ENCODE data around the gene KRTAP1-1.
"Not testable (repeated sequence)": the region's sequence is repeated elsewhere in the genome, so short reads cannot be mapped to it uniquely, and the experiment has no call there.

Gene KRTAP1-1, protein sequence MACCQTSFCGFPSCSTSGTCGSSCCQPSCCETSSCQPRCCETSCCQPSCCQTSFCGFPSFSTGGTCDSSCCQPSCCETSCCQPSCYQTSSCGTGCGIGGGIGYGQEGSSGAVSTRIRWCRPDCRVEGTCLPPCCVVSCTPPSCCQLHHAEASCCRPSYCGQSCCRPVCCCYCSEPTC

DNA sequence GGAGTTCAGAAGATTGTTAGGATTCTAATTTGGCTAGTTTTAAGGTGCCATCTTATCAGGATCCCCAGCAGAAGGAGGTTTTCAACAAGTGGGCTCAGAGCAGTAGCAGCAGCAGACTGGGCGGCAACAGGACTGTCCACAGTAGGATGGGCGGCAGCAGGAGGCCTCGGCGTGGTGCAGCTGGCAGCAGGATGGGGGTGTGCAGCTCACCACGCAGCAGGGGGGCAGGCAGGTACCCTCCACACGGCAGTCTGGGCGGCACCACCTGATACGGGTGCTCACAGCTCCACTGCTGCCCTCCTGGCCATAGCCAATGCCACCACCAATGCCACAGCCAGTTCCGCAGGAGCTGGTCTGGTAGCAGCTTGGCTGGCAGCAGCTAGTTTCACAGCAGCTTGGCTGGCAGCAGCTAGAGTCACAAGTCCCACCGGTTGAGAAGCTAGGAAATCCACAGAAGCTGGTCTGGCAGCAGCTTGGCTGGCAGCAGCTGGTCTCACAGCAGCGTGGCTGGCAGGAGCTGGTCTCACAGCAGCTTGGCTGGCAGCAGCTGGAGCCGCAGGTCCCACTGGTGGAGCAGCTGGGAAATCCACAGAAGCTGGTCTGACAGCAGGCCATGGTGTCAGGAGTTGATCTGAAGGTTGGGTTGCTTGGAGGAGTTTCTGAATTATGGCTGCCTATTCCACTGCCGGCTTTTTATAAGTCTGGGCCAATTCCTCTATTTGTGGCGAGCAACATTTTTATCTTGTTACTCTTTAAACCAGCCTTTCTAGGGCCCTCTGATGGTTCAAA is at the start of gene KRTAP1-1:
Gene KRTAP1-1 (minus strand): TSS at position 668 of the 789 bp plus-strand sequence. CDS start 53 bp downstream, at position 615.
- not testable (repeated sequence) for H3K27ac ChIP-seq, H3K4me3 ChIP-seq

DNA sequence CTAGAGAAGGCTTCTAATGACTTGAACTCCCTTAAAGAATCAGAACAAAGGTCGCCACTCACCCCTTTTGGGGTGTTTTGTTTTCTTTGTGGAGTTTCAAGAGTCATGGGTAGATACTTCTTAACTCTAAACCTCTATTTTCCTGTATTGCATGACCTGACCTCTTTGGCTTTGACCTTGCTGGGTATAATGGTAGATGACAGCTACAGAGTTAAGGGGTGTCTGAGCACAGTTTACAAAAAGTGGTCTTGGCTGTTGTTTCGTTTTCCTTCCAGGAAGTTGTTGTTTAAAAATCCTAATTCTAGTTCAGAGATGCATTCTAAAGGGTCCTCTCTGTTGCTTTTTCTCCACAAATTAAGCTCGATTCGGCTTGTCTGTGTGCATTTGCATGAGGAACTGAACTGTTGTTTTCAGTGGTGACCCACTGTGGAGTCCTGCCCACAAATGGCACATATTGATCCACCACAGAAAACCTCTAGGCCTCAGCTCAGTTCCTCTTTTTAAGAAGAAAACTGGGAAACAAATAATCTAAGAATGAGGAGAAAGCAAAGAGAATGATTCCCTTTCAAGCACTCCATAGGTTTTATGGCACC is 47.6 kb upstream of the KRTAP1-1 start:
- H3K4me3 ChIP-seq, H3K27ac ChIP-seq: not testable (repeated sequence)

DNA sequence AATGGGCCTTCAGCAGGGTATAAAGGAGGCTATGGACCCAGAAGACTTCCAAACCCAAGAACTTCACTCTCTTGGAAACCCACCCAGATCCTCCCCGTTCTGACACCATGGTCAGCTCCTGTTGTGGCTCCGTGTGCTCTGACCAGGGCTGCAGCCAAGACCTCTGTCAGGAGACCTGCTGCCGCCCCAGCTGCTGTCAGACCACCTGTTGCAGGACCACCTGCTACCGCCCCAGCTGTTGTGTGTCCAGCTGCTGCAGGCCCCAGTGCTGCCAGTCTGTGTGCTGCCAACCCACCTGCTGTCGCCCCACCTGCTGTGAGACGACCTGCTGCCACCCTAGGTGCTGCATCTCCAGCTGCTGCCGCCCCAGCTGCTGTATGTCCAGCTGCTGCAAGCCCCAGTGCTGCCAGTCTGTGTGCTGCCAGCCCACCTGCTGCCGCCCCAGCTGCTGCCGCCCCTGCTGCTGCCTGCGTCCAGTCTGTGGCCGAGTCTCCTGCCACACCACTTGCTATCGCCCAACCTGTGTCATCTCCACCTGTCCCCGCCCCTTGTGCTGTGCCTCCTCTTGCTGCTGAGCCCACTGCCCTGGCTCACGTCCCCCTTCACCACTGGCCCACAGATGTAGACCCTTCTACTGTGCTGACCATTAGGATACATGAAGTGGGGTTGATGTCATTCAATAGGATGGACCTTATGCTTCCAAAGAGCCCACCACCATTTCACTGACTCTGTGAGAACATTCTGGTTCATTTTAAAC is 43.0 kb upstream of the KRTAP1-1 start, which contains the start of gene KRTAP4-7:
Gene KRTAP4-7 (plus strand): TSS at position 51 of the 757 bp plus-strand sequence. CDS start 57 bp downstream, at position 108.
- not testable (repeated sequence) for H3K27ac ChIP-seq, H3K4me3 ChIP-seq

- H3K27ac ChIP-seq, H3K4me3 ChIP-seq: not testable (repeated sequence)
Measured at GRCh38 chr17:41083427-41083826, 42.2 kb upstream of the KRTAP1-1 start.

DNA sequence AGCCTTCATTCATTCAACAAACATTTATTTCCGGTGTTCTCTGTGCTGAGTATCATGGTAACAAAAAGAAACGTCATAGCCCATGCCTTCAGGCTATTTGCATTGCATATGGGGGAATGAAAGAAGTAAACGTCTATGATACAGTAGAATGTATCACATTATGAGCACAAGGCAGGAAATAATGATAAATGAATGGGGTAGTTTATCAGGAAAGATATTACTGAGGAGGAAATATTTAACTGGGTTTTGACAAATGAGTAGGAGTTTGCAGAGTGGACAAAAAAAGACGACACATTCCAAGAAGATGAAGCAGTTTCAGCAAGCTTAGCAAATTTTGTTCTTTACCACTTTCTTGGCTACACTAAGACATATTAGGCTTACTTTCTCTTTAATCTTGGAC is 41.4 kb upstream of the KRTAP1-1 start:
- no peak overlapping the region for H3K4me3 ChIP-seq
- no peak overlapping the region for H3K27ac ChIP-seq

- Histone ChIP-seq H3K27ac (no peak overlapping the region), H3K4me3 (no peak overlapping the region)
Measured at GRCh38 chr17:41076788-41077187, 35.5 kb upstream of the KRTAP1-1 start.

GRCh38 chr17:41073676-41074075 is 32.4 kb upstream of the KRTAP1-1 start:
- Histone ChIP-seq H3K4me3 (no peak overlapping the region), H3K27ac (no peak overlapping the region)

- Histone ChIP-seq H3K4me3 (no peak overlapping the region), H3K27ac (no peak overlapping the region)
Measured at GRCh38 chr17:41071606-41072360, 30.5 kb upstream of the KRTAP1-1 start.

GRCh38 chr17:41069031-41069430 is 27.8 kb upstream of the KRTAP1-1 start:
- no peak overlapping the region for H3K27ac ChIP-seq
- H3K4me3 ChIP-seq, result no peak overlapping the region

GRCh38 chr17:41067281-41067680 is 26.0 kb upstream of the KRTAP1-1 start:
- no peak overlapping the region for H3K4me3 ChIP-seq
- H3K27ac ChIP-seq, result no peak overlapping the region

- H3K27ac ChIP-seq, result no peak within 1 kb of the TSS
- H3K4me3 ChIP-seq, result no peak within 1 kb of the TSS
Measured at GRCh38 chr17:41065829-41066624, 24.8 kb upstream of the KRTAP1-1 start, which contains the start of gene KRTAP2-4. TSS of gene KRTAP2-4 (minus strand) at chr17:41065879. CDS start at chr17:41065845, 34 bp downstream.

- H3K27ac ChIP-seq, H3K4me3 ChIP-seq: not testable (repeated sequence)
Measured at GRCh38 chr17:41065016-41065689, 23.9 kb upstream of the KRTAP1-1 start.

DNA sequence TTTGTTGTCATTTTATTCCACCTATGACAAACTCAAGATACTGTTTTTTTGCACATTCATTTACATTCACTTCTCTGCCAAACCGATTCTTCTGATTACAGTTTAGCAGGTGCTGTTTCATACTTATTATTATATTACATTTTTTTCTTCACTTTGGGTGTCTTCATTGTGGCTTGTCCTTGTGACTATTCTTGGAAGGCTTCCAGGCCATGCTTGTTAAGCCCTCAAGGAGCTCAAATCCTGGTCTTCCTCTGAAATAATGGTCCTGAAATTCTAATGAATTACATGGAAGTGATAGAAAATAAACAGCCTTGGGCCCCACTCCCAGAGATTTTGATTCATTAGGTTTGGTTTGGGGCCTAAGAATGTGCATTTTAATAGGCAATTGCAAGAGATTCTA is 23.1 kb upstream of the KRTAP1-1 start:
- H3K27ac ChIP-seq, result no peak overlapping the region

DNA sequence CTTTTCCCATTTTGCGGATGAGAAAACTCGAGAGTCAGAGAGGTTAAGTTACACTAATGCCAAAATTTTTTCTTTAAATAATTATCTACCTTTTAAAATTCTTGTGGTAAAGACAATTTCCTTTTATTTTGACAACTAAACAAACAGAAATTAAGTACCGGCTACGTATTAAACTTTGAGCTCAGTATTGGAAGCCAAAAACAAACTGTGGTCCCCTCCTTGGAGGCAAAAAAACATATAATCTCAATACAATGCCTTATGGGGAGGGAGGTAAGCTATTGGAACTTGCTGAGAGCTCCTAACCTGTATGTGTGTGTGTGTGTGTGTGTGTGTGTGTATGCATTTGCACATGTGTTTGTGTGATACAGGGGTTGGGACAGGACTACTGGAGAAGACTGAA is 22.2 kb upstream of the KRTAP1-1 start:
- H3K27ac ChIP-seq, result no peak overlapping the region
- no peak overlapping the region for H3K4me3 ChIP-seq

More for the DNA sequence above, 23.1 kb upstream of the KRTAP1-1 start:
- H3K4me3 ChIP-seq, result no peak overlapping the region

- H3K4me3 ChIP-seq, result no peak overlapping the region
- peak overlapping the region in 3 of 21 experiments; percentile 10 to 70 (median 61) for H3K27ac ChIP-seq
Measured at GRCh38 chr17:41061964-41062363, 20.7 kb upstream of the KRTAP1-1 start.

DNA sequence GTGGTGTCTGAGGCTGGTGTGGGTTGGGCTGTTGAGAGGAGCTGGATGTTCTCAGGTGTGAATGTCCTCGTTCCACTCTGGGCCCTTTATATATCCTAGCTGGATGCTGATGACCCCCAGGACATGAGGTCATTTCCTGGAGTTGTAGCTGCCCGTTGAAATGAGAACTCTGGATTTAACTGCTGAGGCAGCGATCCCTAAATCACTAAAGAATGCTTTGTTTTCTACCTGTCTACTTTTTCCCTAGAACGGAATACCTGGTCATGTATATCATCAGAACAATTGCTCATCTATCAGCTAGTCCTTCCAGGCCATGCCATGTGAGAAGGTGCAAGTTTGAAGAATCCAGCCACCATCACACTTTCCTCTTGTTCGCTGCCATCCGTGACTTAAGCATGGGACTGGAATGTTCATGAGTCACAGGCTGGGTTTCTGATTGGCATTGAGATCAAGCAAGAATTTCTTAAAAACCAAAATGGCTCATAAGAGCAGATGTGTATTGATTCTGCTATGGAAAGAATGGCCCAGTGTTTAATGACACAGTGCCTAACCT is 18.9 kb upstream of the KRTAP1-1 start, which contains the start of gene KRTAP2-3:
Gene KRTAP2-3 (minus strand): TSS at position 63 of the 553 bp plus-strand sequence. CDS start 64 bp downstream, outside the sequence.
- Histone ChIP-seq H3K27ac (peak within 1 kb of the TSS in 3 of 21 experiments; percentile 32 to 70 (median 61)), H3K4me3 (no peak within 1 kb of the TSS)

DNA sequence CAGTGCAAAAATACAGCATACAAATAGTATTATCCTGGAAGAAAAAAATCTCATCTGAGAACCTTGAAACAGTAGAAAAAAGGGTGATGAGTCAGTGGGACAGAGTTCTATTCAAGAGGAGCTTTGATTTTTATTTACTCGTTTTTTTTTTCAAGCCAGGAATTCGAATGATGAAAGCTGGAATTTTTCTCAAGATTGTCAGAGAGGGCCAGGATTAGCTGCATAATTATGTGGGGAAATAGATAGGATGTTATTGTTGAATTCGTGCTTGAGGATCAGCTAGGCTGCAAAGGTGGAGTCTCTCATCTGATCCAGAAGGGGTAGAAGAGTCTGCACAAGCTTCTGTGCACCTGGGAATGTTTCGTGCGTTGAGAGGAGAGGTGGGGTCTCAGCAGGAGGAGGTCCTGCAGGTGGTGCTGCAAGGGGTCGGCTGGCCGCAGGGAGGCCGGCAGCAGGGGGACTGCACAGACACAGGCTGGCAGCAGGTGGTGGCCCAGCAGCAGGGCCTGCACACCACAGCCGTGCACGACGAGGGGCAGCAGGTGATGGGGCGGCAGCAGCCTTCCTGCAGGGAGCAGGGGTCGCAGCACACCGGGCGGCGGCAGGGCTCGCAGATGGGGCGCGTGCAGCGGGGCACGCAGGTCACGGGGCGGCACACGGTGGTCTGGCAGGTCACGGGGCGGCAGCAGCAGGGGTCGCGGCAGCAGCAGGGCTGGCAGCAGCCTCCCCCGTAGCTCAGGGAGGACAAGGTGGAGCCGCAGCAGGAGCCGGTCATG is 18.2 kb upstream of the KRTAP1-1 start:
- not testable (repeated sequence) for H3K4me3 ChIP-seq, H3K27ac ChIP-seq

All from skin epidermis (tissue), 12 donors.